DND-41 (cell line): ENCODE data around the gene MROH7.

Experiments used
- ATAC-seq: fragments of 200-7000 bp; cut with Tn5 transposase; 3 replicates; pipeline ENCODE4 v1.9.1; 2021; ENCODE audit warnings: low read depth; ENCODE audit not compliant: insufficient read depth
- DNase-seq: peaks from one replicate; pipeline ENCODE4 v3.0.0-alpha.2; 2020
- H2AFZ ChIP-seq: 2 replicates; pipeline ENCODE4 v1.6.0; 2012; ENCODE audit warnings: low read depth, low read length
- H3K27ac ChIP-seq: 2 replicates; pipeline ENCODE4 v1.5.1; 2012; ENCODE audit warnings: low read length, inconsistent platforms
- H3K27me3 ChIP-seq: fragments of 200-600 bp; sonication (generic); 2 replicates; pipeline ENCODE4 v1.6.0; 2012; ENCODE audit warnings: low read length, mild to moderate bottlenecking, inconsistent platforms; ENCODE audit not compliant: insufficient read depth, poor library complexity
- H3K36me3 ChIP-seq: 2 replicates; pipeline ENCODE4 v1.5.1; 2012; ENCODE audit warnings: low read length, inconsistent platforms; ENCODE audit not compliant: insufficient read depth
- H3K4me1 ChIP-seq: 2 replicates; pipeline ENCODE4 v1.5.1; 2012; ENCODE audit warnings: mild to moderate bottlenecking, low read length; ENCODE audit not compliant: insufficient read depth
- H3K4me2 ChIP-seq: 2 replicates; pipeline ENCODE4 v1.6.0; 2012; ENCODE audit warnings: mild to moderate bottlenecking, moderate library complexity, low read length, inconsistent platforms; ENCODE audit not compliant: insufficient read depth
- H3K4me3 ChIP-seq, 2 experiments: fragments of 200-600 bp in 1 of 2; shearing (Covaris generic) in 1 of 2; 2 replicates each; pipeline ENCODE4 v1.5.1; 2012 to 2016; ENCODE audit warnings: inconsistent platforms in 2 of 2, low read length in 2 of 2, mild to moderate bottlenecking in 2 of 2, low read depth in 1 of 2, moderate library complexity in 1 of 2
- H3K79me2 ChIP-seq: 2 replicates; pipeline ENCODE4 v1.6.0; 2012; ENCODE audit warnings: low read length, inconsistent platforms; ENCODE audit not compliant: insufficient read depth
- H3K9ac ChIP-seq: 2 replicates; pipeline ENCODE4 v1.6.0; 2012; ENCODE audit warnings: low read depth, mild to moderate bottlenecking, inconsistent platforms, low read length, moderate library complexity
- H3K9me3 ChIP-seq: 2 replicates; pipeline ENCODE4 v1.5.1; 2012; ENCODE audit warnings: low read length, moderate library complexity, mild to moderate bottlenecking, inconsistent platforms; ENCODE audit not compliant: insufficient read depth, severe bottlenecking
- H4K20me1 ChIP-seq: 2 replicates; pipeline ENCODE4 v1.6.0; 2012; ENCODE audit warnings: low read length; ENCODE audit not compliant: insufficient read depth
- EZH2 ChIP-seq: IDR thresholded peaks from 3 replicates; pipeline ENCODE4 v1.6.1; 2012; ENCODE audit warnings: borderline replicate concordance, low read depth, mild to moderate bottlenecking, moderate library complexity, low read length, inconsistent platforms; ENCODE audit not compliant: severe bottlenecking
- TF ChIP-seq, protein P1 (sequence below): IDR thresholded peaks from 2 replicates; pipeline ENCODE4 v1.5.1; 2012; ENCODE audit warnings: borderline replicate concordance, low read length, moderate library complexity, mild to moderate bottlenecking; ENCODE audit not compliant: poor library complexity, severe bottlenecking; ENCODE audit errors: extremely low read depth

Gene MROH7

DNA sequence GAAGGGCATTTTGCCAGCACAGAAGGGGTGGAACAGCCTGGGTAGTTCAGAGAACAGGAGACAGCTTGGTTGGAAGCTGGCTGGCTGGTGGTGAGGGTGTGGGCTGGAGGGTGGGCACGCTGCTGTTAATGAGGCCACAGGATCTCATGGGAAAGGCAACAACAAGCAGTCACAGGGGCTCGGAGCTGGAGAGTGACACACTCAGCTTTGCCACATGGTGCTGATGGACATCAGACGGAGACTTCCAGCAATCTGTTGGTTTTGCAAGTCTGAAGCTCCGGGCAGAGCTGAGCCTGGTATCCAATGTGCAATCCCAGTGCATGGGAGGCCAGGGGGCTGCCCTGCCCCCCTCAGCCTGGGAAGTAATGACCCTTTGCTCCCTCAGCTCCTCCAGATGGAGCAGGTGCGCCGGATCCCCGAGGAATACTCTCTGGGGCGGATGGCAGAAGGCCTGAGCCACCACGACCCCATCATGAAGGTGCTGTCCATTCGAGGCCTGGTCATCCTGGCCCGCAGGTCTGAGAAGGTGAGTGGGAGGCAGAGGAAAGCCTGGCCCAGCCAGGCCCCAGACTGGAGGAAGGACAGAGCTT, 58.4 kb downstream of the MROH7 start:
- Histone ChIP-seq H3K9me3 (no peaks in the 10 kb centered on the region), H3K4me2 (no peak overlapping the region), H3K4me3 (no peak overlapping the region), H3K4me1 (no peaks in the 10 kb centered on the region), H2AFZ (no peak overlapping the region), H3K27ac (no peak overlapping the region), H3K27me3 (no peaks in the 10 kb centered on the region), H4K20me1 (no peaks in the 10 kb centered on the region), H3K9ac (no peak overlapping the region), H3K79me2 (no peaks in the 10 kb centered on the region), H3K36me3 (no peaks in the 10 kb centered on the region)
- DNase-seq: no peak
- ATAC-seq: no peak
- TF ChIP-seq EZH2: no peak
- TF ChIP-seq, protein P1, sequence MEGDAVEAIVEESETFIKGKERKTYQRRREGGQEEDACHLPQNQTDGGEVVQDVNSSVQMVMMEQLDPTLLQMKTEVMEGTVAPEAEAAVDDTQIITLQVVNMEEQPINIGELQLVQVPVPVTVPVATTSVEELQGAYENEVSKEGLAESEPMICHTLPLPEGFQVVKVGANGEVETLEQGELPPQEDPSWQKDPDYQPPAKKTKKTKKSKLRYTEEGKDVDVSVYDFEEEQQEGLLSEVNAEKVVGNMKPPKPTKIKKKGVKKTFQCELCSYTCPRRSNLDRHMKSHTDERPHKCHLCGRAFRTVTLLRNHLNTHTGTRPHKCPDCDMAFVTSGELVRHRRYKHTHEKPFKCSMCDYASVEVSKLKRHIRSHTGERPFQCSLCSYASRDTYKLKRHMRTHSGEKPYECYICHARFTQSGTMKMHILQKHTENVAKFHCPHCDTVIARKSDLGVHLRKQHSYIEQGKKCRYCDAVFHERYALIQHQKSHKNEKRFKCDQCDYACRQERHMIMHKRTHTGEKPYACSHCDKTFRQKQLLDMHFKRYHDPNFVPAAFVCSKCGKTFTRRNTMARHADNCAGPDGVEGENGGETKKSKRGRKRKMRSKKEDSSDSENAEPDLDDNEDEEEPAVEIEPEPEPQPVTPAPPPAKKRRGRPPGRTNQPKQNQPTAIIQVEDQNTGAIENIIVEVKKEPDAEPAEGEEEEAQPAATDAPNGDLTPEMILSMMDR: no peak

DNA sequence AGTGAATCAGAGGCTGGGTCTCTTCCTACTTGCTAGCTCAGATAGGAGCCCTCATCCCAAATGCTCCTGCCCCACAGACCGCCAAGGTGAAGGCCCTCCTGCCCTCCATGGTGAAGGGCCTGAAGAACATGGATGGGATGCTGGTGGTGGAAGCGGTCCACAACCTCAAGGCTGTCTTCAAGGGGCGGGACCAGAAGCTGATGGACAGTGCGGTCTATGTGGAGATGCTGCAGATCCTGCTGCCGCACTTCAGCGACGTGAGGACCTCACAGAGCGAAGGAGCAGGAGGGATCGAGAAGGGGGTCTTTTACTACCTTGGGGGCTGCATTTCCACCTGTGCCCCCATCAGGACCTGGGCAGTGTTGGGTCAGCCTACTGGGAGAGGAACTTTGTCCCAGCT, 59.5 kb downstream of the MROH7 start:
- Histone ChIP-seq H3K79me2 (no peaks in the 10 kb centered on the region), H3K27me3 (no peaks in the 10 kb centered on the region), H3K9ac (no peak overlapping the region), H3K27ac (no peak overlapping the region), H2AFZ (no peak overlapping the region), H3K4me1 (no peaks in the 10 kb centered on the region), H3K4me3 (no peak overlapping the region), H3K9me3 (no peaks in the 10 kb centered on the region), H3K36me3 (no peaks in the 10 kb centered on the region), H4K20me1 (no peaks in the 10 kb centered on the region), H3K4me2 (no peak overlapping the region)
- ATAC-seq (no peak), DNase-seq (no peak)
- TF ChIP-seq EZH2: no peak

DNA sequence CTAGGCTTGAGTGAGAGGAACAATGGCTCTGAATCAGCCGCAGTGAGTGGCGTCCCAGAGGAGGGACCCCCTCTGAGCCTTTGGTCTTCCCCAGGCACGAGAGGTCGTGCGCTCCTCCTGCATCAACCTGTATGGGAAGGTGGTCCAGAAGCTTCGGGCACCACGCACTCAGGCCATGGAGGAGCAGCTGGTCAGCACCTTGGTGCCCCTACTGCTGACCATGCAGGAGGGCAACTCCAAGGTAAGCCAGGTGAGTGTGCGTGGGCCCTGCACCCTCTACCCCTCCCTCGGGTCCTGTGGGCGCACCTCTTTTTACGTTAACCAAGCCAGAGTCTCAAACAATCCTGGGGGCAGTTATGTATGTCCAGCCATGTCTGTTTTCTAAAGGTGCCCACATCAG, 60.4 kb downstream of the MROH7 start:
- H3K27me3 ChIP-seq: no peaks in the 10 kb centered on the region
- no peak for TF ChIP-seq EZH2
- TF ChIP-seq, protein P1: no peak
- no peaks in the 10 kb centered on the region for H3K9me3 ChIP-seq
- no peaks in the 10 kb centered on the region for H3K36me3 ChIP-seq
- no peak overlapping the region for H2AFZ ChIP-seq
- no peak for ATAC-seq
- no peaks in the 10 kb centered on the region for H3K4me1 ChIP-seq
- H3K9ac ChIP-seq: no peak overlapping the region
- H3K4me2 ChIP-seq: no peak overlapping the region
- no peak overlapping the region for H3K27ac ChIP-seq
- H4K20me1 ChIP-seq: no peaks in the 10 kb centered on the region
- DNase-seq: no peak
- H3K79me2 ChIP-seq: no peaks in the 10 kb centered on the region
- H3K4me3 ChIP-seq: no peak overlapping the region

DNA sequence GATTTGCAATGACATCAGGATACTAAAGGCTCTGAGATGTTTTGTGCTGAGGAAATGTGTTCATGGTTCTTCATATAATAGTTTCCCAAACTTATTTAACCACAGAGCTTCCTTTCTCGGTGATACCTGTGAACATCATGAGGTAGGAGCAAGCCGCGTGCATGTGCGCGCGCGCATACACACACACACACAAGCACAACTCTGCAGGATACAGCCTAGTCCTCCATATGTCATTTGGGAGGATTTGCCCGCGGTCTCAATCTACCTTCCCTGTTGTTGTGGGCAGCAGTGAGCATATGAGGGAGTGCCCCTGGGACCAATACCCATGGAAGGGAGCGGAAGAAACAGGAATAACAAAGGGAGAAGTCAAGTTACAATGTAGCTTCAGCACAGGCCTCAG, 61.9 kb downstream of the MROH7 start:
- no peaks in the 10 kb centered on the region for H3K9me3 ChIP-seq
- H4K20me1 ChIP-seq: no peaks in the 10 kb centered on the region
- ATAC-seq: no peak
- no peak overlapping the region for H2AFZ ChIP-seq
- H3K9ac ChIP-seq: no peak overlapping the region
- no peaks in the 10 kb centered on the region for H3K36me3 ChIP-seq
- no peaks in the 10 kb centered on the region for H3K79me2 ChIP-seq
- no peak overlapping the region for H3K4me3 ChIP-seq
- H3K4me1 ChIP-seq: no peaks in the 10 kb centered on the region
- no peak for DNase-seq
- no peaks in the 10 kb centered on the region for H3K27me3 ChIP-seq
- H3K4me2 ChIP-seq: no peak overlapping the region
- H3K27ac ChIP-seq: no peak overlapping the region
- no peak for TF ChIP-seq EZH2
- TF ChIP-seq, protein P1: no peak
